Sciatic nerve (tissue), 2 donors: ENCODE data around the gene SMAD4. TPM values are rescaled to one million over a fixed set of nuclear protein-coding genes. Genes with fewer than 3 reads are reported as not detected.

ENCODE experiments used
- ATAC-seq: fragments of 200-7000 bp; cut with Tn5 transposase; one replicate; pipeline ENCODE4 v1.9.1; 2020; ENCODE audit warnings: mild to moderate bottlenecking, moderate library complexity
- DNase-seq: peaks from one replicate; pipeline ENCODE4 v3.0.0-alpha.2; 2020; ENCODE audit warnings: low spot score
- intact Hi-C: fragments of 100-400 bp; cut with DNase I; formaldehyde crosslinking; loops from one replicate; pipeline ENCODE4 v1.14.2; 2022
- total RNA-seq: library from RNA; stranded (reverse); fragmentation: NEBNext Ultra II Directional; extraction: Animal tissue kit (Norgen Biotek cat#: 25700); gene quantifications from one replicate; pipeline ENCODE4 v1.2.1, GENCODE V29; 2021
- donor health status: DM: no; HTN: no; CAD: no.
- donor health status: DM: no; HTN: no; CAD: no.

The SMAD4 gene
- total RNA-seq, 1 donor from 2014 or later = 137 TPM

GRCh38 chr18:51127664-51128063 is 97.7 kb downstream of the SMAD4 start:
- DNase-seq (no peak), ATAC-seq (no peak)
- intact Hi-C loops = no loop called here

GRCh38 chr18:51128533-51128932 is 98.5 kb downstream of the SMAD4 start:
- ATAC-seq (no peak), DNase-seq (no peak)
- intact Hi-C loops = no loop called here

- intact Hi-C loops = no loop called here
- DNase-seq = no peak
- no peak for ATAC-seq
These were observed 102.4 kb downstream of the SMAD4 start for GRCh38 chr18:51132256-51132935.

- no peak for DNase-seq
- intact Hi-C loops = no loop called here
- peak; percentile 79 for ATAC-seq
These were observed 103.7 kb downstream of the SMAD4 start for GRCh38 chr18:51133580-51134160.

Other genes with a start within 250 kb of the SMAD4 start
- 2.0 TPM for gene MRO, start 210.2 kb upstream of the SMAD4 start, total RNA-seq
- 37.1 TPM for gene ME2, start 151.1 kb upstream of the SMAD4 start, total RNA-seq
- 6.3 TPM for gene ELAC1, start 62.2 kb upstream of the SMAD4 start, total RNA-seq
- 31.9 TPM for gene MEX3C, start 167.5 kb downstream of the SMAD4 start, total RNA-seq